Measurements from ENCODE around the gene BCL6. TPM values are rescaled to one million over a fixed set of nuclear protein-coding genes. Genes with fewer than 3 reads are reported as not detected.

The BCL6 gene
- total and polyA plus RNA-seq, 2 of the 8 experiments (the other 6 are each of a cell fraction or from before 2014, with no cell fraction given) = 5.7 to 10.4 TPM

DNA sequence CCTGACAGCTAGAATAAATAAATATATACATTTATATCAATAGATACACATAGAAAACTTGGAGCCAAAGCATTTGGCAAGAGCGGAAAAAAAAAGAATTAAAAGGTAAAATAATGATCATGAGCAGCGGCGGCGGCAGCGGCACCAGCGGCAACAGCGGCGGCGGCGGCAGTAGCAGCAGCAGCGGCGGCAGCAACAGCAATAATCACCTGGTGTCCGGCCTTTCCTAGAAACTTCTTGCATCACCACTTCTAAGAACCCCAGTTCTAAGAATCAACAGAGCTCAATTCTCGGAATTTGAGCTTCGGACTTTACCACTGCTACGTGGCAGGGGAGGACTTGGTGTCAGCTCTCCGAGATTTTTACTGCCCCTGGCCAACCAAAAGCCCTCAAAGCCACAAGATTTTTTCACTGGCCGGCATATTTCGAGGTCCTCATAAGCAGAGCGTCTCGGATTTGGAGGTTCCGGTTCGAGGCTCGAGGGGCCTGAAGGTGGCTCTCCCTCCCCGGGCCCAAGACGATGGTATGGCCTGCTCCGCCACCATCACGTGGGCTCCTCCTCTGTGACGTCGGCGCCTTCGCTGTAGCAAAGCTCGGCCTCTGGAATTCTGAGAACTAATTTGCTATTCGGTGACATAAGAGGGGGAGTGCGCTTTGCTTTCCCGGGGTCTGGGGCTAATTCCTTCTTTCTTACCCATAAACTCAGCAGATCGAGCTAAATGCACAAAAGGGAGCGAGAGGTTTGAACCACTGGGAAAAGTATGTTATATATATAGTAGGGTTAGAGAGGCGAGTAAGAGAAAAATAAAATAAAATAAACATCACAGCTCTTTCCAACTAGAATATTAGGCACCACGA, at the start of gene BCL6 (continued):
- peak; percentile 43 for TF ChIP-seq CTBP2 (IDR thresholded peaks at IDR 0.05; ENCODE audit: borderline replicate concordance, insufficient read depth, insufficient read length, low read length)
- TF ChIP-seq, protein P1, sequence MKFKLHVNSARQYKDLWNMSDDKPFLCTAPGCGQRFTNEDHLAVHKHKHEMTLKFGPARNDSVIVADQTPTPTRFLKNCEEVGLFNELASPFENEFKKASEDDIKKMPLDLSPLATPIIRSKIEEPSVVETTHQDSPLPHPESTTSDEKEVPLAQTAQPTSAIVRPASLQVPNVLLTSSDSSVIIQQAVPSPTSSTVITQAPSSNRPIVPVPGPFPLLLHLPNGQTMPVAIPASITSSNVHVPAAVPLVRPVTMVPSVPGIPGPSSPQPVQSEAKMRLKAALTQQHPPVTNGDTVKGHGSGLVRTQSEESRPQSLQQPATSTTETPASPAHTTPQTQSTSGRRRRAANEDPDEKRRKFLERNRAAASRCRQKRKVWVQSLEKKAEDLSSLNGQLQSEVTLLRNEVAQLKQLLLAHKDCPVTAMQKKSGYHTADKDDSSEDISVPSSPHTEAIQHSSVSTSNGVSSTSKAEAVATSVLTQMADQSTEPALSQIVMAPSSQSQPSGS (IDR thresholded peaks at IDR 0.05; ENCODE audit: low read length) = peak; percentile 83; the same call in 1 of the 2 replicates
